GM12878 (cell line): ENCODE measurements around the gene ZNF19. TPM values are rescaled to one million over a fixed set of nuclear protein-coding genes. Genes with fewer than 3 reads are reported as not detected.

Source experiments
- ATF7 ChIP-seq: fragments of 450-650 bp; IDR thresholded peaks from 2 replicates; pipeline ENCODE4 v1.6.1; 2016; ENCODE audit warnings: low read depth, mild to moderate bottlenecking
- BMI1 ChIP-seq: fragments of 450-650 bp; IDR thresholded peaks from 2 replicates; pipeline ENCODE4 v1.6.1; 2016; ENCODE audit warnings: mild to moderate bottlenecking, moderate library complexity, borderline replicate concordance
- CHD1 ChIP-seq: IDR thresholded peaks from 2 replicates; pipeline ENCODE4 v1.6.1; 2012; ENCODE audit warnings: low read depth, low read length, improper control_type of control experiment
- CHD4 ChIP-seq: fragments of 200-600 bp; sonication (generic); IDR thresholded peaks from 2 replicates; pipeline ENCODE4 v1.6.1; 2016; ENCODE audit warnings: mild to moderate bottlenecking
- EP300 ChIP-seq, 2 experiments: fragments of 150-350 bp in 1 of 2; IDR thresholded peaks; 2 replicates each; pipeline ENCODE4 v1.6.1; 2011 to 2012; ENCODE audit warnings: low read depth in 2 of 2, low read length in 2 of 2, borderline replicate concordance in 1 of 2, improper control_type of control experiment in 1 of 2, inconsistent platforms in 1 of 2; ENCODE audit not compliant: control insufficient read depth in 1 of 2
- ESRRA ChIP-seq: IDR thresholded peaks from 2 replicates; pipeline ENCODE4 v1.6.1; 2012; ENCODE audit warnings: mild to moderate bottlenecking, low read length, improper control_type of control experiment
- FOXK2 ChIP-seq: fragments of 450-650 bp; IDR thresholded peaks from 2 replicates; pipeline ENCODE4 v1.6.1; 2017; ENCODE audit warnings: mild to moderate bottlenecking, moderate library complexity
- HDAC2 ChIP-seq: fragments of 200-600 bp; sonication (generic); IDR thresholded peaks from 2 replicates; pipeline ENCODE4 v1.6.1; 2017
- HSF1 ChIP-seq: fragments of 150-350 bp; IDR thresholded peaks from 2 replicates; pipeline ENCODE4 v1.6.1; 2014; ENCODE audit warnings: mild to moderate bottlenecking, low read depth, low read length
- MTA3 ChIP-seq: IDR thresholded peaks from 2 replicates; pipeline ENCODE4 v1.6.1; 2012; ENCODE audit warnings: low read length, inconsistent platforms, borderline replicate concordance
- MYC ChIP-seq: IDR thresholded peaks from 2 replicates; pipeline ENCODE4 v1.6.1; 2011; ENCODE audit warnings: mild to moderate bottlenecking, low read length, moderate library complexity, inconsistent platforms; ENCODE audit not compliant: insufficient read depth, insufficient replicate concordance, insufficient read length, severe bottlenecking
- NFIC ChIP-seq: IDR thresholded peaks from 2 replicates; pipeline ENCODE4 v1.6.1; 2012; ENCODE audit warnings: low read depth, mild to moderate bottlenecking, inconsistent platforms, low read length, moderate library complexity
- NFYA ChIP-seq: IDR thresholded peaks from 2 replicates; pipeline ENCODE4 v1.6.1; 2011; ENCODE audit warnings: low read depth, mild to moderate bottlenecking, low read length, improper control_type of control experiment, borderline replicate concordance
- REST ChIP-seq: IDR thresholded peaks from 2 replicates; pipeline ENCODE4 v1.6.1; 2012; ENCODE audit warnings: mild to moderate bottlenecking, low read depth, low read length
- SIN3A ChIP-seq: IDR thresholded peaks from 2 replicates; pipeline ENCODE4 v1.6.1; 2012; ENCODE audit warnings: low read depth, low read length, improper control_type of control experiment
- SMAD5 ChIP-seq: IDR thresholded peaks from 2 replicates; pipeline ENCODE4 v1.6.1; 2016; ENCODE audit warnings: antibody characterized with exemption, low read depth
- SREBF2 ChIP-seq: IDR thresholded peaks from 2 replicates; pipeline ENCODE4 v1.6.1; 2012; ENCODE audit warnings: mild to moderate bottlenecking, low read length
- STAT3 ChIP-seq: IDR thresholded peaks from 2 replicates; pipeline ENCODE4 v1.6.1; 2011; ENCODE audit warnings: low read depth, low read length, improper control_type of control experiment
- TCF12 ChIP-seq: IDR thresholded peaks from 2 replicates; pipeline ENCODE4 v1.6.1; 2011; ENCODE audit warnings: low read depth, mild to moderate bottlenecking, low read length
- ZNF592 ChIP-seq: fragments of 450-650 bp; IDR thresholded peaks from 2 replicates; pipeline ENCODE4 v1.6.1; 2017; ENCODE audit warnings: mild to moderate bottlenecking, moderate library complexity
- polyA plus RNA-seq, 11 experiments: library from polyadenylated mRNA; depleted of rRNA in 4 of 11; unstranded in 6 of 11; stranded (reverse) in 5 of 11; fragments of >200 nt; fragmentation: Nextera tagmentation in 4 of 11; fragmentation: Illumina TruSeq in 1 of 11; extraction: Ambion mirVana in 4 of 11; extraction: Trizol in 1 of 11; gene quantifications; 1 replicate in 1 of 11; 2 replicates in 10 of 11; pipeline versions ENCODE4 v1.2.1 to v1.2.3, GENCODE V29; 2011 to 2016; ENCODE audit warnings: inconsistent platforms in 2 of 11, missing spikeins in 2 of 11, low read depth in 1 of 11
- total RNA-seq, 4 experiments: library from RNA; depleted of rRNA in 3 of 4; stranded (reverse); fragments of >200 nt in 3 of 4; fragmentation: Illumina TruSeq in 1 of 4; extraction: Trizol in 1 of 4; gene quantifications; 2 replicates each; pipeline versions ENCODE4 v1.2.1 to v1.2.3, GENCODE V29; 2013 to 2021

ZNF19 gene
- total and polyA plus RNA-seq, 10 of the 15 experiments (the other 5 are each of a cell fraction or from before 2014, with no cell fraction given): 1.0 to 3.3 (median 2.0) TPM

GRCh38 chr16:71461686-71462648, 27.2 kb downstream of the ZNF19 start, which contains the start of gene ZNF23 (continued):
- TF ChIP-seq SIN3A (peak; percentile 86), ESRRA (no peak), HSF1 (no peak), CHD1 (no peak), ATF7 (0 out of 2 replicates have a peak, but pooled peaks have one; percentile 21), HDAC2 (no peak), MYC (peak; percentile 74), SMAD5 (peak; percentile 80; the same call in 1 of the 2 replicates), REST (no peak), BMI1 (no peak), EP300 (IDR thresholded peaks at IDR 0.05; ENCODE audit: borderline replicate concordance in 1 of 2, control insufficient read depth in 1 of 2, low read depth in 2 of 2, low read length in 2 of 2) (no peak), FOXK2 (no peak), NFIC (no peak), STAT3 (no peak), MTA3 (no peak), TCF12 (0 out of 2 replicates have a peak, but pooled peaks have one; percentile 63), SREBF2 (no peak), ZNF592 (no peak), CHD4 (no peak), NFYA (no peak)
